IMR-90 (cell line): ENCODE results near the gene MEF2C. TPM values are rescaled to one million over a fixed set of nuclear protein-coding genes. Genes with fewer than 3 reads are reported as not detected.

Experiments
- ATAC-seq: fragments of 200-7000 bp; cut with Tn5 transposase; 2 replicates; pipeline ENCODE4 v1.9.1; 2020; ENCODE audit warnings: low read depth, mild to moderate bottlenecking, moderate library complexity
- BruUV-seq: library from RNA; stranded (reverse); fragments of 400-500 nt; replicated peaks from 2 replicates; lab custom pipeline; 2021; lab: Mats Ljungman, UMichigan
- CTCF ChIA-PET: fragments of 300-600 bp; formaldehyde crosslinking; extraction: SDS; loops from one replicate; lab custom pipeline; 2021; ENCODE audit warnings: antibody characterized with exemption; lab: Yijun Ruan, JAX
- POLR2A ChIA-PET: fragments of 300-600 bp; sonication (Branson Sonifier 250); formaldehyde crosslinking; loops from one replicate; lab custom pipeline; 2022; ENCODE audit warnings: antibody characterized with exemption; ENCODE audit not compliant: unreplicated experiment; lab: Charles Lee
- DNase-seq: peaks from one replicate; pipeline ENCODE4 v3.0.0; 2013
- H2AFZ ChIP-seq: replicated peaks from 2 replicates; pipeline ENCODE3; 2013; ENCODE audit warnings: low read length, mild to moderate bottlenecking; ENCODE audit not compliant: poor library complexity
- H2AK5ac ChIP-seq: 2 replicates; pipeline ENCODE4 v1.6.1; 2013; ENCODE audit warnings: low read depth, low read length, inconsistent platforms
- H2AK9ac ChIP-seq: replicated peaks from 2 replicates; pipeline ENCODE3; 2013; ENCODE audit warnings: mild to moderate bottlenecking, low read depth, low read length, moderate library complexity; ENCODE audit not compliant: poor library complexity
- H2BK120ac ChIP-seq: 2 replicates; pipeline ENCODE4 v1.6.1; 2013; ENCODE audit warnings: low read depth, low read length, inconsistent platforms
- H2BK15ac ChIP-seq: 3 replicates; pipeline ENCODE4 v1.6.1; 2013; ENCODE audit warnings: low read depth, low read length, inconsistent platforms
- H2BK20ac ChIP-seq: 2 replicates; pipeline ENCODE4 v1.6.1; 2013; ENCODE audit warnings: low read depth, mild to moderate bottlenecking, inconsistent platforms, low read length, moderate library complexity
- H2BK5ac ChIP-seq: 2 replicates; pipeline ENCODE4 v1.6.1; 2013; ENCODE audit warnings: mild to moderate bottlenecking, low read depth, low read length, inconsistent platforms; ENCODE audit not compliant: poor library complexity, severe bottlenecking
- H3K14ac ChIP-seq: replicated peaks from 2 replicates; pipeline ENCODE4 v1.6.1; 2013; ENCODE audit warnings: low read depth, low read length, inconsistent platforms
- H3K18ac ChIP-seq: 2 replicates; pipeline ENCODE4 v1.6.1; 2013; ENCODE audit warnings: low read depth, low read length, control low read depth
- H3K23ac ChIP-seq: 2 replicates; pipeline ENCODE4 v1.6.1; 2013; ENCODE audit warnings: low read depth, low read length, inconsistent platforms
- H3K27ac ChIP-seq: 2 replicates; pipeline ENCODE4 v1.5.1; 2013; ENCODE audit warnings: mild to moderate bottlenecking, control low read depth, low read length; ENCODE audit not compliant: insufficient read depth
- H3K27me3 ChIP-seq: 2 replicates; pipeline ENCODE4 v1.6.1; 2013; ENCODE audit warnings: low read length; ENCODE audit not compliant: control insufficient read depth, insufficient read depth
- H3K36me3 ChIP-seq: 2 replicates; pipeline ENCODE4 v1.6.1; 2013; ENCODE audit warnings: low read length, mixed read lengths; ENCODE audit not compliant: control insufficient read depth, insufficient read depth
- H3K4ac ChIP-seq: 2 replicates; pipeline ENCODE4 v1.6.1; 2013; ENCODE audit warnings: low read depth, low read length, inconsistent platforms
- H3K4me1 ChIP-seq: 2 replicates; pipeline ENCODE4 v1.6.1; 2013; ENCODE audit warnings: low read length, mixed read lengths; ENCODE audit not compliant: control insufficient read depth, insufficient read depth
- H3K4me2 ChIP-seq: 2 replicates; pipeline ENCODE4 v1.6.1; 2013; ENCODE audit warnings: low read depth, mild to moderate bottlenecking, control low read depth, low read length, moderate library complexity
- H3K4me3 ChIP-seq: 2 replicates; pipeline ENCODE4 v1.5.1; 2013; ENCODE audit warnings: low read depth, mild to moderate bottlenecking, control low read depth, low read length, moderate library complexity; ENCODE audit not compliant: insufficient read depth
- H3K56ac ChIP-seq: 2 replicates; pipeline ENCODE4 v1.6.1; 2013; ENCODE audit warnings: low read length, inconsistent platforms; ENCODE audit not compliant: insufficient read depth; ENCODE audit errors: extremely low read depth
- H3K79me1 ChIP-seq, 2 experiments: 2 replicates each; pipeline ENCODE4 v1.6.1; 2013; ENCODE audit warnings: low read length in 2 of 2, inconsistent platforms in 1 of 2, low read depth in 1 of 2
- H3K9ac ChIP-seq: 2 replicates; pipeline ENCODE4 v1.6.1; 2013; ENCODE audit warnings: low read depth, low read length, control low read depth
- H3K9me1 ChIP-seq: 2 replicates; pipeline ENCODE4 v1.6.1; 2013; ENCODE audit warnings: low read length, inconsistent platforms; ENCODE audit not compliant: insufficient read depth
- H3K9me3 ChIP-seq: 2 replicates; pipeline ENCODE4 v1.6.1; 2013; ENCODE audit warnings: low read length; ENCODE audit not compliant: control insufficient read depth, insufficient read depth
- H4K20me1 ChIP-seq: 2 replicates; pipeline ENCODE4 v1.6.1; 2013; ENCODE audit warnings: low read length, inconsistent platforms; ENCODE audit not compliant: insufficient read depth
- H4K5ac ChIP-seq: 2 replicates; pipeline ENCODE4 v1.6.1; 2013; ENCODE audit warnings: mild to moderate bottlenecking, low read depth, low read length, control low read depth
- H4K8ac ChIP-seq, 2 experiments: 2 replicates each; pipeline ENCODE4 v1.6.1; 2013; ENCODE audit warnings: low read depth in 2 of 2, low read length in 2 of 2, control low read depth in 1 of 2, inconsistent platforms in 1 of 2
- H4K91ac ChIP-seq: 2 replicates; pipeline ENCODE4 v1.6.1; 2013; ENCODE audit warnings: low read depth, low read length, inconsistent platforms; ENCODE audit not compliant: insufficient read depth
- BHLHE40 ChIP-seq: fragments of 150-350 bp; IDR thresholded peaks from 2 replicates; pipeline ENCODE4 v1.6.1; 2016; ENCODE audit warnings: mild to moderate bottlenecking, low read depth, low read length
- CEBPB ChIP-seq: IDR thresholded peaks from 2 replicates; pipeline ENCODE4 v1.6.1; 2012; ENCODE audit warnings: low read depth, low read length, improper control_type of control experiment
- CHD1 ChIP-seq: IDR thresholded peaks from 2 replicates; pipeline ENCODE4 v1.6.1; 2012; ENCODE audit warnings: low read depth, low read length, improper control_type of control experiment
- FOS ChIP-seq: fragments of 150-350 bp; IDR thresholded peaks from 2 replicates; pipeline ENCODE4 v1.6.1; 2016; ENCODE audit warnings: low read depth, low read length
- MAFK ChIP-seq: IDR thresholded peaks from 2 replicates; pipeline ENCODE4 v1.6.1; 2012; ENCODE audit warnings: low read depth, low read length, improper control_type of control experiment
- MAZ ChIP-seq: IDR thresholded peaks from 2 replicates; pipeline ENCODE4 v1.6.1; 2012; ENCODE audit warnings: low read depth, mild to moderate bottlenecking, low read length, improper control_type of control experiment, moderate library complexity, borderline replicate concordance
- MXI1 ChIP-seq: IDR thresholded peaks from 2 replicates; pipeline ENCODE4 v1.6.1; 2012; ENCODE audit warnings: low read depth, mild to moderate bottlenecking, low read length, moderate library complexity, borderline replicate concordance
- NFE2L2 ChIP-seq: fragments of 150-350 bp; IDR thresholded peaks from 2 replicates; pipeline ENCODE4 v1.6.1; 2016; ENCODE audit warnings: low read depth, mild to moderate bottlenecking, low read length
- RAD21 ChIP-seq: IDR thresholded peaks from 2 replicates; pipeline ENCODE4 v1.6.1; 2012; ENCODE audit warnings: low read length, improper control_type of control experiment
- RFX5 ChIP-seq: IDR thresholded peaks from 2 replicates; pipeline ENCODE4 v1.8.0; 2012; ENCODE audit warnings: low read depth, mild to moderate bottlenecking, low read length, moderate library complexity
- SMC3 ChIP-seq: fragments of 150-350 bp; IDR thresholded peaks from 2 replicates; pipeline ENCODE4 v1.6.1; 2016; ENCODE audit warnings: low read depth, mild to moderate bottlenecking, antibody characterized with exemption, low read length, moderate library complexity
- WGBS, 2 experiments: methylation state at CpG; one replicate each; pipeline versions ENCODE4 v1.1.5 to v1.1.7; 2013; ENCODE audit warnings: missing lambda C conversion rate in 2 of 2; ENCODE audit not compliant: insufficient read length in 1 of 2; ENCODE audit errors: extremely low coverage in 2 of 2; 5-methylcytosine and 5-hydroxymethylcytosine counted together
- dilution Hi-C: fragments of 300-500 bp; cut with HindIII; formaldehyde crosslinking; loops from one replicate; pipeline ENCODE4 v1.14.3; 2018; ENCODE audit warnings: low sequenced_read_pairs; ENCODE audit not compliant: unreplicated experiment
- in situ Hi-C: fragments of 300-500 bp; cut with MboI; formaldehyde crosslinking; loops from 3 replicates; pipeline ENCODE4 v1.14.3; 2019; ENCODE audit warnings: low sequenced_read_pairs, inconsistent platforms, mixed read lengths
- intact Hi-C: fragments of 100-400 bp; cut with micrococcal nuclease; formaldehyde crosslinking; loops from 2 replicates; pipeline ENCODE4 v1.10.0; 2022
- polyA plus RNA-seq, 3 experiments: library from polyadenylated mRNA; depleted of rRNA; stranded (reverse); fragments of >200 nt; gene quantifications; 2 replicates each; pipeline ENCODE4 v1.2.3, GENCODE V29; 2012; ENCODE audit warnings: low replicate concordance in 1 of 3
- total RNA-seq: library from RNA; depleted of rRNA; stranded (reverse); fragments of >200 nt; gene quantifications from 2 replicates; pipeline ENCODE4 v1.2.3, GENCODE V29; 2012
- TF ChIP-seq, protein P1 (sequence below): conservative IDR thresholded peaks from 2 replicates; pipeline ENCODE4 v1.5.1; 2012; ENCODE audit warnings: mild to moderate bottlenecking, low read depth, low read length, improper control_type of control experiment
- TF ChIP-seq, protein P2 (sequence below): fragments of 150-350 bp; IDR thresholded peaks from 2 replicates; pipeline ENCODE4 v1.6.1; 2017; ENCODE audit warnings: mild to moderate bottlenecking, antibody characterized with exemption, low read length, low read depth

The MEF2C gene
- total and polyA plus RNA-seq, 2 of the 4 experiments (the other 2 are of a cell fraction) = 1.5 to 6.8 TPM

DNA sequence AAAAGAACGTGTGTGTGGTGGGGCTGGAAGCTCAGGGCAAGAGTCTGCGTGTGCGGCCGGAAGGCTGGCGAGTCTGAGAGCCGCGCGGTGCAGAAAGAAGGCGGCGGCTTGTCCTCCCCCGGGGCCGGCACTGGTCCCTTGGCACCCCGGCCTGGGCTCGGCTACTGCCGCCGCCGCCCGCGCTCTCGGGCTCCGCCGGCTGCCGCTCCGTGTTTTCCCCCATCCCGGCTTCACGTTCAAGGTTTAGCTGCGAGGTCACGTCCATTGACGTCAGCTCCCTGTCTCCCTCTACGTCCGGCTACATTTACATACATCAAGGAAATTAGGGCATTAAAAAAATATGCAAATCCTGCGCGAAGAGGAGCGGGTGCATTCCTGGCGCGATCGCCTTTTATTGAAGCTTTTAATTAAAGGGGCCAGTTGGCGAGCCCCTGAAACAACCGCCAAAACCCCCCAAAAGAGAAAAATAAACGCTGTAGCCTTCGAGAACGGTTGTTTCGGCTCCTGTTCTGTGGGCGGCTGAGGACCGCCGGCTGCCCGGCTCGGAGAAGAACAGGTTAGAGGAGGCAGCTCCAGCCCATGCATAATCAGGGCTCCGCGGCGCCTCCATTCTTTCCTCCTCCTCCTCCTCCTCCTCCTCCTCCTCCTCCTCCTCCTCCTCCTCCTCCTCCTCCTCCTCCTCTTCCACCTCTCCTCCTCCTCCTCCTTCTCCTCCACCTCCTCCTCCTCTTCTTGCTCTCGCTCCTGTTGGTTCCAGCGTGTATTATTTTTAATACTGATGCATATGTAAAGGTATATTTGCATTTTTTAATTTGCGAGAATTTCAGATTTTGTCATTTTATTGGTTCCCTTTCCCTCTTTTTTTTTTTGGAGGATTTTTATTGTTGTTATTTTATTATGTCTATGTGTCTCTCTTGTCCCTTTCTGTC is 207.0 kb downstream of the MEF2C start:
- Histone ChIP-seq H3K79me1 (no peaks in the 10 kb centered on the region), H3K9me1 (no peaks in the 10 kb centered on the region), H3K4me2 (peak overlapping the region; percentile 16; the same call in 1 of the 2 replicates), H2AK9ac (no peak overlapping the region), H3K14ac (no peak overlapping the region), H4K5ac (no peak overlapping the region), H4K20me1 (no peaks in the 10 kb centered on the region; the same call in 1 of the 2 replicates), H3K9ac (no peak overlapping the region), H2AK5ac (no peak overlapping the region), H3K36me3 (no peaks in the 10 kb centered on the region), H3K4me1 (no peaks in the 10 kb centered on the region; the same call in 1 of the 2 replicates), H3K23ac (no peak overlapping the region), H3K18ac (no peak overlapping the region), H2BK120ac (no peak overlapping the region), H2BK15ac (no peak overlapping the region), H2AFZ (no peak overlapping the region), H3K9me3 (peaks cover 9% of the 10 kb centered on the region; the same call in 1 of the 2 replicates), H3K27me3 (peaks cover 83% of the 10 kb centered on the region), H3K56ac (no peak overlapping the region), H3K4ac (no peak overlapping the region), H2BK20ac (no peak overlapping the region), H2BK5ac (no peak overlapping the region), H4K8ac (no peak overlapping the region), H3K4me3 (no peak overlapping the region), H4K91ac (no peak overlapping the region), H3K27ac (no peak overlapping the region)
- CTCF ChIA-PET = interaction anchor here (0.8 to 2.3 kb wide), 2 partner anchors 16 to 895 kb away, joined by 4 to 9 read pairs; no protein-coding TSS in a partner anchor
- no peak for ATAC-seq
- dilution Hi-C loops (no loop called here), in situ Hi-C loops (no loop called here), intact Hi-C loops (no loop called here)
- TF ChIP-seq CHD1 (no peak), BHLHE40 (no peak), SMC3 (no peak), NFE2L2 (no peak), RFX5 (no peak), FOS (no peak), MXI1 (no peak), CEBPB (no peak), MAZ (no peak), RAD21 (no peak), MAFK (no peak)
- TF ChIP-seq, protein P1, sequence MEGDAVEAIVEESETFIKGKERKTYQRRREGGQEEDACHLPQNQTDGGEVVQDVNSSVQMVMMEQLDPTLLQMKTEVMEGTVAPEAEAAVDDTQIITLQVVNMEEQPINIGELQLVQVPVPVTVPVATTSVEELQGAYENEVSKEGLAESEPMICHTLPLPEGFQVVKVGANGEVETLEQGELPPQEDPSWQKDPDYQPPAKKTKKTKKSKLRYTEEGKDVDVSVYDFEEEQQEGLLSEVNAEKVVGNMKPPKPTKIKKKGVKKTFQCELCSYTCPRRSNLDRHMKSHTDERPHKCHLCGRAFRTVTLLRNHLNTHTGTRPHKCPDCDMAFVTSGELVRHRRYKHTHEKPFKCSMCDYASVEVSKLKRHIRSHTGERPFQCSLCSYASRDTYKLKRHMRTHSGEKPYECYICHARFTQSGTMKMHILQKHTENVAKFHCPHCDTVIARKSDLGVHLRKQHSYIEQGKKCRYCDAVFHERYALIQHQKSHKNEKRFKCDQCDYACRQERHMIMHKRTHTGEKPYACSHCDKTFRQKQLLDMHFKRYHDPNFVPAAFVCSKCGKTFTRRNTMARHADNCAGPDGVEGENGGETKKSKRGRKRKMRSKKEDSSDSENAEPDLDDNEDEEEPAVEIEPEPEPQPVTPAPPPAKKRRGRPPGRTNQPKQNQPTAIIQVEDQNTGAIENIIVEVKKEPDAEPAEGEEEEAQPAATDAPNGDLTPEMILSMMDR = no peak
- TF ChIP-seq, protein P2, sequence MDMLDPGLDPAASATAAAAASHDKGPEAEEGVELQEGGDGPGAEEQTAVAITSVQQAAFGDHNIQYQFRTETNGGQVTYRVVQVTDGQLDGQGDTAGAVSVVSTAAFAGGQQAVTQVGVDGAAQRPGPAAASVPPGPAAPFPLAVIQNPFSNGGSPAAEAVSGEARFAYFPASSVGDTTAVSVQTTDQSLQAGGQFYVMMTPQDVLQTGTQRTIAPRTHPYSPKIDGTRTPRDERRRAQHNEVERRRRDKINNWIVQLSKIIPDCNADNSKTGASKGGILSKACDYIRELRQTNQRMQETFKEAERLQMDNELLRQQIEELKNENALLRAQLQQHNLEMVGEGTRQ = no peak
- POLR2A ChIA-PET = interaction anchor here (0.6 kb wide), 1 partner anchor 8 kb away, joined by 4 read pairs; no protein-coding TSS in a partner anchor
- 0% methylated on average over 15 of the region's 54 CpGs; no CpG with 5 or more reads in 1 of the 2 experiments for WGBS, 2 experiments
- peak; percentile 58 for DNase-seq
- no TSS peak for BruUV-seq
